ENCODE results near the gene AFF1. TPM values are rescaled to one million over a fixed set of nuclear protein-coding genes. Genes with fewer than 3 reads are reported as not detected.

Gene AFF1
- total RNA-seq, result 14.9 and 18.4 TPM in 2 replicates

GRCh38 chr4:86934771-86935565 is at the start of gene AFF1:
Gene AFF1 (plus strand): TSS chr4:86935011. CDS start chr4:86948534, 13,523 bp downstream.

GRCh38 chr4:86891762-86892635 is 42.8 kb upstream of the AFF1 start, which contains the start of gene C4orf36:
Gene C4orf36 (minus strand): TSS chr4:86892422. CDS start chr4:86891520, 902 bp downstream.

Other genes with a start within 250 kb of the AFF1 start
- under 0.01 TPM in 1 of 2 replicates, not detected in the other for gene SLC10A6, start 85.6 kb upstream of the AFF1 start, total RNA-seq
- 0.39 TPM in 1 of 2 replicates, not detected in the other for gene C4orf36, start 42.6 kb upstream of the AFF1 start, total RNA-seq

Data from subcutaneous preadipocyte (primary cell).